ENCODE data around the gene NFE2L2. TPM values are rescaled to one million over a fixed set of nuclear protein-coding genes. Genes with fewer than 3 reads are reported as not detected.
"Not testable (repeated sequence)": the region's sequence is repeated elsewhere in the genome, so short reads cannot be mapped to it uniquely, and the experiment has no call there.

Gene NFE2L2
- total RNA-seq, 6 experiments from 2014 or later: 27.9 to 83.6 (median 35.6) TPM

- Histone ChIP-seq H3K27ac (no peak overlapping the region), H3K27me3 (no peaks in the 10 kb centered on the region), H3K4me3 (no peak overlapping the region), H3K36me3 (no peaks in the 10 kb centered on the region), H3K4me1 (peaks cover 0 to 11% (median 0%) of the 10 kb centered on the region in 4 donors), H3K9me3 (no peaks in the 10 kb centered on the region)
- intact Hi-C loops (cut with DNase I): no loop called here
- 87% methylated on average over 7 of the region's 7 CpGs for WGBS (ENCODE audit: insufficient coverage, low coverage, low lambda C conversion rate, missing lambda C conversion rate)
- DNase-seq (no peak), ATAC-seq (peak in 1 of 4 donors; percentile 17)
- TF ChIP-seq POLR2A (IDR thresholded peaks at IDR 0.05) (no peak), CTCF (IDR thresholded peaks at IDR 0.05) (no peak)
These were observed 75.8 kb downstream of the NFE2L2 start for GRCh38 chr2:177188482-177189469.

GRCh38 chr2:177187631-177188312, 76.8 kb downstream of the NFE2L2 start:
- peak in 2 of 3 donors; percentile 29 to 60 for DNase-seq
- peaks cover 0 to 15% (median 0%) of the 10 kb centered on the region in 4 donors for H3K4me1 ChIP-seq
- no peaks in the 10 kb centered on the region for H3K27me3 ChIP-seq
- no peaks in the 10 kb centered on the region for H3K9me3 ChIP-seq
- ATAC-seq: peak; percentile 93 to 96 (median 94)
- peak overlapping the region in 1 of 3 donors; percentile 34 for H3K27ac ChIP-seq
- TF ChIP-seq POLR2A (IDR thresholded peaks at IDR 0.05): no peak
- TF ChIP-seq CTCF (IDR thresholded peaks at IDR 0.05): no peak
- intact Hi-C loops (cut with DNase I): no loop called here
- H3K36me3 ChIP-seq: no peaks in the 10 kb centered on the region
- WGBS (ENCODE audit: insufficient coverage, low coverage, low lambda C conversion rate, missing lambda C conversion rate): 43% methylated on average over 7 of the region's 8 CpGs
- no peak overlapping the region for H3K4me3 ChIP-seq

GRCh38 chr2:177186038-177186437, 78.5 kb downstream of the NFE2L2 start:
- H3K27ac ChIP-seq; ATAC-seq; H3K9me3 ChIP-seq; H3K36me3 ChIP-seq; intact Hi-C loops (cut with DNase I); H3K27me3 ChIP-seq; H3K4me3 ChIP-seq; DNase-seq: not testable (repeated sequence)
- WGBS (ENCODE audit: insufficient coverage, low coverage, low lambda C conversion rate, missing lambda C conversion rate): 83% methylated on average over 7 of the region's 7 CpGs
- peaks cover 0 to 15% (median 0%) of the 10 kb centered on the region in 4 donors for H3K4me1 ChIP-seq

- TF ChIP-seq CTCF (IDR thresholded peaks at IDR 0.05): no peak
- TF ChIP-seq POLR2A (IDR thresholded peaks at IDR 0.05): no peak
These were observed 79.9 kb downstream of the NFE2L2 start for GRCh38 chr2:177184606-177185005.

GRCh38 chr2:177183860-177184259, 80.7 kb downstream of the NFE2L2 start:
- Histone ChIP-seq H3K9me3 (no peaks in the 10 kb centered on the region), H3K36me3 (no peaks in the 10 kb centered on the region), H3K27ac (no peak overlapping the region), H3K27me3 (no peaks in the 10 kb centered on the region), H3K4me3 (no peak overlapping the region), H3K4me1 (peaks cover 0 to 15% (median 0%) of the 10 kb centered on the region in 4 donors)
- ATAC-seq (peak; percentile 58 to 72 (median 66)), DNase-seq (no peak)
- TF ChIP-seq CTCF (IDR thresholded peaks at IDR 0.05): no peak
- TF ChIP-seq POLR2A (IDR thresholded peaks at IDR 0.05): no peak
- intact Hi-C loops (cut with DNase I): no loop called here

More at GRCh38 chr2:177184606-177185005, 79.9 kb downstream of the NFE2L2 start:
- Histone ChIP-seq H3K4me1 (peaks cover 0 to 15% (median 0%) of the 10 kb centered on the region in 4 donors), H3K27ac (no peak overlapping the region), H3K36me3 (no peaks in the 10 kb centered on the region), H3K9me3 (no peaks in the 10 kb centered on the region), H3K4me3 (no peak overlapping the region), H3K27me3 (no peaks in the 10 kb centered on the region)
- WGBS (ENCODE audit: insufficient coverage, low coverage, low lambda C conversion rate, missing lambda C conversion rate): 30% methylated on average over 1 of the region's 1 CpG
- DNase-seq (no peak), ATAC-seq (no peak)
- intact Hi-C loops (cut with DNase I): no loop called here
